Choroid plexus epithelial cell (primary cell): Measurements from ENCODE around the gene MED27.

ENCODE experiments used
- DNase-seq: peaks from one replicate; pipeline ENCODE4 v3.0.0-alpha.2; 2010; ENCODE audit warnings: low read depth
- H3K4me3 ChIP-seq: 2 replicates; pipeline ENCODE4 v1.5.1; 2011; ENCODE audit warnings: low read depth, mild to moderate bottlenecking, control low read depth, low read length, moderate library complexity
- TF ChIP-seq, protein P1 (sequence below): conservative IDR thresholded peaks from 2 replicates; pipeline ENCODE4 v1.5.1; 2011; ENCODE audit warnings: low read depth, mild to moderate bottlenecking, control low read depth, inconsistent platforms, low read length, moderate library complexity

MED27 gene

DNA sequence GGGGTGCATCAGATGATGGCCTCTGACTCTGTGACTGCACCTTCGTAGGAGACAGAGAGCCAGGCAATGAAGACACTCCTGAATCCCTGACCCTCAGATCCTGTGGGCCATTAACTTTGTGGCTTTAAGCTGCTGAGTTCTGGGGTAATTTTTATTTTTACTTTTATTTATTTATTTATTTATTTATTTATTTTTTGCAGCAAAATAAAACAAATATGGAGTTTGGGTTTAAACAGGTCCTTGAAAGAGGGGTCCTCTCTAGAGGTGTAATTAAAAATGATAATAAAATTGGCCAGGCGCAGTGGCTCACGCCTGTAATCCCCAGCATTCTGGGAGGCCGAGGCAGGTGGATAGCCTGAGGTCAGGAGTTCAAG lies 234.9 kb downstream of the MED27 start:
- DNase-seq: no peak
- H3K4me3 ChIP-seq: no peak overlapping the region
- TF ChIP-seq, protein P1, sequence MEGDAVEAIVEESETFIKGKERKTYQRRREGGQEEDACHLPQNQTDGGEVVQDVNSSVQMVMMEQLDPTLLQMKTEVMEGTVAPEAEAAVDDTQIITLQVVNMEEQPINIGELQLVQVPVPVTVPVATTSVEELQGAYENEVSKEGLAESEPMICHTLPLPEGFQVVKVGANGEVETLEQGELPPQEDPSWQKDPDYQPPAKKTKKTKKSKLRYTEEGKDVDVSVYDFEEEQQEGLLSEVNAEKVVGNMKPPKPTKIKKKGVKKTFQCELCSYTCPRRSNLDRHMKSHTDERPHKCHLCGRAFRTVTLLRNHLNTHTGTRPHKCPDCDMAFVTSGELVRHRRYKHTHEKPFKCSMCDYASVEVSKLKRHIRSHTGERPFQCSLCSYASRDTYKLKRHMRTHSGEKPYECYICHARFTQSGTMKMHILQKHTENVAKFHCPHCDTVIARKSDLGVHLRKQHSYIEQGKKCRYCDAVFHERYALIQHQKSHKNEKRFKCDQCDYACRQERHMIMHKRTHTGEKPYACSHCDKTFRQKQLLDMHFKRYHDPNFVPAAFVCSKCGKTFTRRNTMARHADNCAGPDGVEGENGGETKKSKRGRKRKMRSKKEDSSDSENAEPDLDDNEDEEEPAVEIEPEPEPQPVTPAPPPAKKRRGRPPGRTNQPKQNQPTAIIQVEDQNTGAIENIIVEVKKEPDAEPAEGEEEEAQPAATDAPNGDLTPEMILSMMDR: no peak

DNA sequence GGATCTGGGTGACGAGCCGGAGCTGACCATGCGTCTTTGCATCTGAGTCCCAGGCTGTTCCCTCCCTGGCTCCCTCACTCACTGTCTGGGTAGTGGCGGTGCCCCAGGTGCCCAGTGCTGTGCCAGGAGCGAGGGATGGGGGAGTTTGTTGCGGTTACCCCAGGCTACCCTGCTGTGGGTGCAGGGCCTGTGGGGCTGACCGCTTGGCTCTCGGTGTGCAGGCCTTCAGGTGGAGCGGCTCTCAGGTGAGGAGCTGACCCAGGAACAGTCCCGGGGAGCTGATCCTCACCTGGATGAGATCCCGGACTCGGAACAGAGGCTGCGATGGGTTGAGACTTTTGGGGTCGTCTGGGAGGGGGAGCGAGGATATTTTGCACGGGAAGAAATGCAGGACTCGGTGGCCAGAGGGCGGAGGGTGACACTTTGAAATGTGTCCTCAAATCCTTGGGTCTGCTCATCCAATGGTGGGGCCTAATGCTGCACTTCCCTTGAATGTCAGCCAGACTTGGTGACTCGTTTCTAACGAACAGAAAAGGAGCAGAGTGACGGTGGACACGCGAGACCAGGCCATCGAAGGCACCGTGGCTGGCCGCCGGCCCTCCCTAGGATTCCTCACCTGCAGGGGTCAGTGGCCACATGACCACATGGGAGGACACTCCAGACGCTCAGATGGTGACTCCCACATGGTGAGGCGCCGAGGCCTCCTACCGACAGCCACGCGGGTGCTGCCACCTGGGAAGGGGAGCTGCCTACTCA lies 235.5 kb downstream of the MED27 start:
- DNase-seq: no peak
- TF ChIP-seq, protein P1: no peak
- H3K4me3 ChIP-seq: no peak overlapping the region

DNA sequence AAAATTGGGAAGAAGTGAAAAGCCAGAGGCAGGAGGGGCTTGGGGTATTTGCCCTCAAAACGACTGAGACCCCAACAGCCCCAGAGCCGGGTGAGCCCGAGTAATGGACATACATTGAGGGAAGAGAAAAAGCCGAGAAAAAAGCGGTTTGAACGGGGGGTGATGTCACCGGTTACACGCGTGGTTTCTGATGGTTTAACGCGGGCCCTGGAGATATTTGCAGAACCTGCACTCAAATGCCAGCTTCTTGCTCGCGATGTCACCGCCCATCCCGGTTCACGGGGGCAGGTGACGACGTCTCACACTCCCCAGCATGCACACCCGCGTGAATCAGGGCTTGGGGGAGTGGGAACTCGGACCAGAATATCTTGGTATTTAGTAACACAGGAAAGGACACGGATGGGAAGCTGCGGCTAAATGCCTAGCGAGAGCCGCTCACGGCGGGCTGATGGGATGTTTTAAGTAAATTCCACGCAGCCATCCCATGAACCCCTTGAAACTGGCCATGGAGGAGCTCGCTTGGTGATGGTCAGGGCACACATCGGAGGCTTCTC lies 237.8 kb downstream of the MED27 start:
- TF ChIP-seq, protein P1: no peak
- no peak overlapping the region for H3K4me3 ChIP-seq
- no peak for DNase-seq

DNA sequence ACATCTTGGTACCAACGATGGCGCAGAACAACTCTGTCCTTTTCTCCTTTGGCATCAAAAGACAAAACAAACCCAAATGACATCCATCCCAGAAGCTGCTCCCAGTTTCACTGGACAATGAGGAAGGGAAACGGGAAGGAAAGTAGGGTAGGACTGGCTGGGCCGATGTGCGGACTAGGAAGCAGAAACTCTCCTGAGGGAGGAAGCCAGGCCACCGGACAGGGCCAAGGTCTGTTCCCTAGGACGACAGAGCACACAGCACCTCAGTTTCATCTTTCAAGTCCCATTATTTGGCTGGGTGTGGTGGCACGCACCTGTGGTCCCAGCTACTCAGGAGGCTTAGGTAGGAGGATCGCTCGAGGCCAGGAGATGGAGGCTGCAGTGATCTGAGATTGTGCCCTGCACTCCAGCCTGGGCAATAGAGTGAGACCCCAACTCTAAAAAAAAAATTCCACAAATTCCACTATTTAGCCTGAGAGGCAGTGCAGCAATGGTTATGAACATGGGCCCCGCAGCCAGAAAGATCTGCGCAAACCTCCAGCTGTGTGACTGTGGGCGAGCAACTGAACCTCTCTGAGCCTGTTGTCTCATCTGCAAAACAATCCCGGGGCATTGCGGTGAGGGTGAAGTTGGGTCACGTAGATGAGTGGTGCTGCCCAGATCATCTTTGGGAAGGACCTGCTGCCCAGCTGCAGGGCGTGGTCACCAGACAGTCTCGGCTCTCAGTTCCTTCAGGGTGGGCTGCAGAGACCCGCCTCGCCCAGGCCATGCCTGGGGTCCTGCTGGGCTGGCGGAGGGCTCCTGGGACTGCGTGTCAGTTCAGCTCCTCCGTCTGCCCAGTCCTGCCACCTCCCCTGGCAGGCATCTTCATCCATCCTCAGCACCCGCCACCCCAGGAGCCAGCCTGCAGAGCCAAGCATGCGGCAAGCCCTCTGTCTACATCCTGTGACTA lies 238.6 kb downstream of the MED27 start:
- DNase-seq: no peak
- TF ChIP-seq, protein P1: no peak
- no peak overlapping the region for H3K4me3 ChIP-seq

DNA sequence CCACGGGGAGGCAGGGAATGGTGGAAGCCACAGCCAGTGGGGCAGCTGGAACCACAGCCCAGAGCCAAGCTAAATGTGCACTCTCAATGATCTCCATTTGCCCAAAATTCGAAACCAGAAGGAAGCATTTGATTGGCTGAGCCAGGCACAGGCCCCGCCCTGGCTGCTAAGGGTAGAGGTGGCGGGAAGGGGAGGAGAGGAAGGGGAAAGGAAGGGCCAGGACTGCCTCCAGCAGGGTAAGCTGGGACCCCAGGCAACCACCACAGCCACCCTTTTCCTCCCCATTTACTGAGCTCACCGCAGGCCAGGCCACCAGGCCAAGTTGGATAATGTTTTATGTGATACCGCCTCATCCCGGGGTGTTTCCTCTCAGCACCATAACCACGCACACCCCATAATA lies 239.4 kb downstream of the MED27 start:
- no peak overlapping the region for H3K4me3 ChIP-seq
- TF ChIP-seq, protein P1: no peak
- DNase-seq: no peak

DNA sequence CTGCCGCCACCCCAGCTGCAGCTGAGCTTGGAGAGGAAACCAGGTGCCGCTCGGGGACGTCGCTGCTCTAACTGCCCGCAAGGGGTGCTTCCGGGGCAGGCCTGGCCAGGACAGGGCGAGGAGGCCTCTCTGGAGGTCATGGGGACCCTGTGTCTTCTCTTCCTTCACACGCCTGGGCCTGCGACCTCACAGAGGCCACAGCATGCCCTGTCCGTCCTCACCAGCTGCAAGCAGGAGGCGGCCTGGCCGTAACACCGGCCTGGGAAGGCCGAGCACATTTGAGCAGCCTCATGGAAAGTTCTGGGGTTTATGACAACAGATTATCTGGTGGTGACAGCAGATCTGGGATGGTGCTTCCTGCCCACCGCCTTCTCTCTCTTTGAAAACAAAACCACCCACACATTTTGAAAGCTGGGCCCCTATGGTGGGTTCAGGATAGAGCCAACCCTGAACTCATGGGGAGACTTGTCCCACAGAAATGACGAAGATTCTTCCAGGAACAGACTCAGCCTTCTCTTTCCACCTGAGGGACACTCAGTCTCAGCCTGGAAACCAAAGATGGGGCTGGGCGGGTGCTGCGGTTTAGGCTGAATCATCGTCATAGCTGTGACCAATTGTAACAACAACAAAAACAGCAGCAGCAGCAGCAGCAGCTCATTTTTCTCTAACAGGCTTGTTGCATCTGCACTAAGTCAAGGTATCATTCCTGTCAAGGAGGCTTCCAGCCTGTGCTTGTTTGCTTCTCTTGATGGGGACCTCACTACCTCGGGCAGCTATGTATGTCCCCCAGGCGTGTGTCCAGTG lies 240.2 kb downstream of the MED27 start:
- peak; percentile 71 for DNase-seq
- no peak overlapping the region for H3K4me3 ChIP-seq
- TF ChIP-seq, protein P1: no peak
